Fibroblast of the aortic adventitia (primary cell): Measurements from ENCODE around the gene MEPCE. TPM values are rescaled to one million over a fixed set of nuclear protein-coding genes. Genes with fewer than 3 reads are reported as not detected.
"Not testable (repeated sequence)": the region's sequence is repeated elsewhere in the genome, so short reads cannot be mapped to it uniquely, and the experiment has no call there.

Experiments used
- DNase-seq: peaks from one replicate; pipeline ENCODE4 v3.0.0-alpha.2; 2010; ENCODE audit warnings: low read depth
- H3K4me3 ChIP-seq: 2 replicates; pipeline ENCODE4 v1.5.1; 2011; ENCODE audit warnings: low read depth, mild to moderate bottlenecking, control low read depth, low read length, moderate library complexity
- CTCF ChIP-seq: IDR thresholded peaks from 2 replicates; pipeline ENCODE4 v1.5.1; 2011; ENCODE audit warnings: mild to moderate bottlenecking, low read length, control low read depth, inconsistent platforms; ENCODE audit not compliant: insufficient read depth
- total RNA-seq: library from RNA; depleted of rRNA; stranded (reverse); fragments of >200 nt; gene quantifications from 2 replicates; pipeline ENCODE4 v1.2.3, GENCODE V29; 2012; ENCODE audit warnings: low replicate concordance

The MEPCE gene
- total RNA-seq, 1 donor = 48.0 TPM

- H3K4me3 ChIP-seq = no peak overlapping the region
- DNase-seq = no peak
- TF ChIP-seq CTCF = no peak
These were observed 22.9 kb downstream of the MEPCE start for GRCh38 chr7:100452513-100452912.

GRCh38 chr7:100453854-100454253 is 24.2 kb downstream of the MEPCE start:
- not testable (repeated sequence) for DNase-seq, H3K4me3 ChIP-seq

GRCh38 chr7:100455206-100455605 is 25.6 kb downstream of the MEPCE start:
- no peak for TF ChIP-seq CTCF
- H3K4me3 ChIP-seq = no peak overlapping the region
- no peak for DNase-seq

GRCh38 chr7:100456562-100456961 is 26.9 kb downstream of the MEPCE start:
- no peak for DNase-seq
- TF ChIP-seq CTCF = no peak
- no peak overlapping the region for H3K4me3 ChIP-seq

GRCh38 chr7:100457033-100457432 is 27.4 kb downstream of the MEPCE start:
- no peak for TF ChIP-seq CTCF
- DNase-seq = no peak
- no peak overlapping the region for H3K4me3 ChIP-seq

GRCh38 chr7:100464210-100464660 is 34.6 kb downstream of the MEPCE start, which contains the start of gene SPACDR:
TSS of gene SPACDR (minus strand) at chr7:100464260. CDS start at chr7:100464025, 235 bp downstream.
- no peak for DNase-seq
- no peak within 1 kb of the TSS for H3K4me3 ChIP-seq

GRCh38 chr7:100464791-100465190 is 35.2 kb downstream of the MEPCE start:
- H3K4me3 ChIP-seq = no peak overlapping the region
- no peak for DNase-seq

More at GRCh38 chr7:100464210-100464660, 34.6 kb downstream of the MEPCE start, which contains the start of gene SPACDR:
- no peak for TF ChIP-seq CTCF

More at GRCh38 chr7:100464791-100465190, 35.2 kb downstream of the MEPCE start:
- no peak for TF ChIP-seq CTCF
